ENCODE data around the gene KIAA0319L.

- TF ChIP-seq CTCF (IDR thresholded peaks at IDR 0.05; ENCODE audit: extremely low read depth in 1 of 2, insufficient read depth in 1 of 2, low read depth in 1 of 2, low read length in 2 of 2) (no peak), POLR2AphosphoS5 (IDR thresholded peaks at IDR 0.05; ENCODE audit: insufficient read depth, low read depth, low read length) (no peak)
These were observed 112.8 kb downstream of the KIAA0319L start for GRCh38 chr1:35444519-35444774.
